ENCODE data around the gene ATXN1.

- no peak for TF ChIP-seq MAX (IDR thresholded peaks at IDR 0.05)
- no peak for TF ChIP-seq ELK1 (IDR thresholded peaks at IDR 0.05; ENCODE audit: low read depth, low read length)
- TF ChIP-seq EP300 (IDR thresholded peaks at IDR 0.05), result no peak
- no peak for TF ChIP-seq POLR2A (IDR thresholded peaks at IDR 0.05; ENCODE audit: low read length)
Measured at GRCh38 chr6:16420715-16421461, 340.4 kb downstream of the ATXN1 start.
